HG02870 (cell line): ENCODE data around the gene SUPT3H.

Source experiments
- ATAC-seq: cut with Tn5 transposase; IDR thresholded peaks from one replicate; pipeline ENCODE4 v1.9.1; 2021; ENCODE audit warnings: mild to moderate bottlenecking, moderate library complexity; ENCODE audit not compliant: unreplicated experiment

The SUPT3H gene

GRCh38 chr6:45394586-45395095, 16.9 kb upstream of the SUPT3H start:
- ATAC-seq = no peak

- ATAC-seq = no peak
These were observed 10.6 kb upstream of the SUPT3H start for GRCh38 chr6:45388328-45388727.

- ATAC-seq = no peak
These were observed 9.5 kb upstream of the SUPT3H start for GRCh38 chr6:45387236-45387635.

- ATAC-seq = no peak
These were observed 8.8 kb upstream of the SUPT3H start for GRCh38 chr6:45386501-45386900.

- ATAC-seq = no peak
These were observed 4.7 kb upstream of the SUPT3H start for GRCh38 chr6:45382391-45382790.

- ATAC-seq = peak; percentile 32
These were observed 696 bp upstream of the SUPT3H start for GRCh38 chr6:45378334-45378926.

GRCh38 chr6:45377043-45377553, 636 bp downstream of the SUPT3H start:
- ATAC-seq = no peak

- ATAC-seq = no peak
These were observed 1.3 kb downstream of the SUPT3H start for GRCh38 chr6:45376310-45377042.

- ATAC-seq = no peak
These were observed 2.3 kb downstream of the SUPT3H start for GRCh38 chr6:45375449-45375848.

- ATAC-seq = no peak
These were observed 5.7 kb downstream of the SUPT3H start for GRCh38 chr6:45371924-45372573.

- ATAC-seq = no peak
These were observed 7.9 kb downstream of the SUPT3H start for GRCh38 chr6:45369870-45370269.

- ATAC-seq = no peak
These were observed 9.7 kb downstream of the SUPT3H start for GRCh38 chr6:45367999-45368398.

GRCh38 chr6:45366534-45366933, 11.2 kb downstream of the SUPT3H start:
- ATAC-seq = no peak

- ATAC-seq = no peak
These were observed 12.7 kb downstream of the SUPT3H start for GRCh38 chr6:45365036-45365435.

GRCh38 chr6:45364466-45364865, 13.3 kb downstream of the SUPT3H start:
- ATAC-seq = no peak

- no peak for ATAC-seq
These were observed 24.1 kb downstream of the SUPT3H start for GRCh38 chr6:45353654-45354053.

- ATAC-seq = no peak
These were observed 26.1 kb downstream of the SUPT3H start for GRCh38 chr6:45351667-45352066.

GRCh38 chr6:45351076-45351475, 26.7 kb downstream of the SUPT3H start:
- no peak for ATAC-seq

- ATAC-seq = no peak
These were observed 27.5 kb downstream of the SUPT3H start for GRCh38 chr6:45350186-45350710.

- no peak for ATAC-seq
These were observed 32.8 kb downstream of the SUPT3H start for GRCh38 chr6:45344900-45345299.

- no peak for ATAC-seq
These were observed 49.2 kb downstream of the SUPT3H start for GRCh38 chr6:45328523-45328922.
